SJCRH30 (cell line): ENCODE measurements around the gene GLS. TPM values are rescaled to one million over a fixed set of nuclear protein-coding genes. Genes with fewer than 3 reads are reported as not detected.
"Not testable (repeated sequence)": the region's sequence is repeated elsewhere in the genome, so short reads cannot be mapped to it uniquely, and the experiment has no call there.

Experiments
- DNase-seq, 2 experiments: peaks; one replicate each; pipeline ENCODE4 v3.0.0-alpha.2; 2015 to 2020
- H3K27ac ChIP-seq: fragments of 250-450 bp; sonication (Bioruptor Pico); 2 replicates; pipeline ENCODE4 v1.5.1; 2020; ENCODE audit warnings: mild to moderate bottlenecking, moderate library complexity
- H3K27me3 ChIP-seq: fragments of 250-450 bp; sonication (Bioruptor Pico); 2 replicates; pipeline ENCODE4 v1.5.1; 2020; ENCODE audit warnings: mild to moderate bottlenecking, moderate library complexity
- H3K36me3 ChIP-seq: fragments of 250-450 bp; sonication (Bioruptor Pico); 2 replicates; pipeline ENCODE4 v1.5.1; 2020; ENCODE audit warnings: mild to moderate bottlenecking, moderate library complexity
- H3K4me1 ChIP-seq: fragments of 250-450 bp; sonication (Bioruptor Pico); 2 replicates; pipeline ENCODE4 v1.5.1; 2020; ENCODE audit warnings: mild to moderate bottlenecking, moderate library complexity
- H3K4me3 ChIP-seq: fragments of 250-450 bp; sonication (Bioruptor Pico); 2 replicates; pipeline ENCODE4 v1.5.1; 2020; ENCODE audit warnings: mild to moderate bottlenecking, moderate library complexity
- H3K9me3 ChIP-seq: fragments of 250-450 bp; sonication (Bioruptor Pico); replicated peaks from 2 replicates; pipeline ENCODE4 v1.5.1; 2020; ENCODE audit warnings: mild to moderate bottlenecking, moderate library complexity
- total RNA-seq: library from RNA; depleted of rRNA; stranded (reverse); fragments of >200 nt; shearing (Covaris generic); gene quantifications from 2 replicates; pipeline ENCODE4 v1.2.3, GENCODE V29; 2014

Gene GLS
- total RNA-seq, 1 experiment from 2014 or later: 283 TPM

DNA sequence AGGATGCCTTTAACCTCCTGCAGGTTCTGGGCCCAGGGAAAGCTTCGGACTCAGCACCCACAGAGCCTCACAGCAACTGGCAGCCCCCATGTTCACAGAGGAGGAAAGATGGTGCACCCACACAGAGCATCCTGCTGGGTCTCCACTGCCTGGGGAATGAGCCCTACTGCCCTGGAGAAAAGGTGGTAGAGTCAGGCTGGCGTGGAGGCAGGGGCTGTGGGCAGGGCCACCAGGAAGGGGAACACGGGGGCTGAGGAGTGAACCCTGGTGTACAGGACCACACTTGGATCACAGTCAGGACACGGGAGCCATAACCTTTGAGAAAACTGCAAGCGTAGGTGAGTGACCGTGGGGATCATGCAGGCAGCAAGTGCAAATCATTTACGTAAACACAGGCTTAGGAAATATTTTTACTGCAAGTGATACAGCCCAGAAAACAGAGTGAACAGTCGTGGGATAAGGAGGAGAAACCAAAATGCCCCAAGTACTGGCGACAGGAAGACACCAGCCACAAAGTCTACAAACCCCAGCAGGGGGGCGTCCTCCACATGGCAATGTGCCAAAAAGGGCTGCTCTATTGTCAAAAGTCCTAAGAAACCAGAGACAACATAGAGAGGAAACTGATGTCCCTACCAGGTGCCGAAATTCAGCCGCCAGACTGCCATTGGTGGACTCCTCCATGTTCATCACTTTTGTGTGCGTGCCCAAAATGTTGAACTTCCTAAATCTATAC lies 105.8 kb downstream of the GLS start:
- no peak overlapping the region for H3K27ac ChIP-seq
- no peaks in the 10 kb centered on the region for H3K9me3 ChIP-seq
- H3K4me3 ChIP-seq: no peak overlapping the region
- peaks cover 29% of the 10 kb centered on the region for H3K4me1 ChIP-seq
- H3K27me3 ChIP-seq: no peaks in the 10 kb centered on the region
- H3K36me3 ChIP-seq: peaks cover 96% of the 10 kb centered on the region
- DNase-seq: peak; percentile 82 to 90

DNA sequence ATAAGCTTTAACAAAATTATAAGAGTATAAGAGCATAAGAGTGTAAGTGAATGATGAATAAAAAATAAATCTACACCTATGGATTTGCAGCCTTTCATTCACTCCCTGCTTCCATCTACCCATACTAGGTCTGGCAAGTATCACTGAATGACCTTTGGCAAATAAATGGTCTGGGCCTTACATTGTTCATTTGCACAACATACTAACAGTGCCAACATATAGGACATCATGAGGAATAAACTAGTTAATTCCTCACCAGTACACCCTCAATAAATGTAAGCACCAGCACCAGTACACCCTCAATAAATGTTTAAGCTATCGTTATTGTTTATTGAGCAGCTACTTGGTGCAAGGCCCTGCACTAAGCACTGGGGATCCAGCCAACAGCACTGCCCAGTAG lies 106.5 kb downstream of the GLS start:
- H3K9me3 ChIP-seq: no peaks in the 10 kb centered on the region
- H3K4me3 ChIP-seq: no peak overlapping the region
- no peak overlapping the region for H3K27ac ChIP-seq
- no peak for DNase-seq
- H3K27me3 ChIP-seq: no peaks in the 10 kb centered on the region
- H3K4me1 ChIP-seq: peaks cover 27% of the 10 kb centered on the region
- H3K36me3 ChIP-seq: peaks cover 95% of the 10 kb centered on the region

DNA sequence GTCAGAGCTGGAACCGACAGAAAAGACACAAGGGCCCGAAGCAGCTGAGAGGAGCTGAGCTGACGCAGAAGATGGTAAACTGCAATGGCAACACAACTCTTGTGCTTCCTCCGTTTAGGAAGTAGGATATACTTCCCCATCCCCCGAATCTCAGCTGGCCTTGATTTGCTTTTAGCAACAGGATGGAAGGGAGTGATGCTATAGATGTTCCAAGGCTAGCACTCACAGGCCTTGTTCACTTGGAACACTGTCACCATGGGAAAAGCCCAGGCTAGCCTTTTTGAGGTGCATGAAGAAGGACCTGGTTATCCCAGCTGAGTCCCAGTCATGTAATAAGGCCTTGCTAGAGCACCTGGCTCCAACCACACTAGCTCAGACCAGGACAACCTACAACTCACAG lies 107.3 kb downstream of the GLS start:
- DNase-seq: no peak
- Histone ChIP-seq H3K27me3 (no peaks in the 10 kb centered on the region), H3K27ac (no peak overlapping the region), H3K4me1 (peaks cover 27% of the 10 kb centered on the region), H3K4me3 (no peak overlapping the region), H3K36me3 (peaks cover 91% of the 10 kb centered on the region), H3K9me3 (no peaks in the 10 kb centered on the region)

DNA sequence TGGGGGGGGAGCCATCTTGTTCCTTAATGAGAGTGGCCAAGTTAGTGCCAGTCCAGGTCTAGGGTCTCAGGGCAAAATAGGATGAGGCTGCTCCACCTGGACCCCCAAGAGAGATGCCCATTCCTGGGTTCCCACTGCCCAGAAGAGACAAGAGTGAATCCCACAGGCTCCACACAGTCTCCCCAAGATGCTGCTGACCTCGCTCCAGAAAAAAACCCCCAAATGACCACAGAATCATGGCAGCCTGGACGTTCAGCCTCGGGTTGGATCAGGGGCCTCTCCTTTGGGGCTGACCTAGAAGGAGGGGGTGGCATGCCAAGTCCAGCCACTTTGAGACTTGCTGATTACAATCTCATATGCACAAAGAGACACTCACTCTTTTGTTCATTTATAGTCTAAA lies 108.3 kb downstream of the GLS start:
- DNase-seq: no peak
- no peaks in the 10 kb centered on the region for H3K27me3 ChIP-seq
- H3K9me3 ChIP-seq: no peaks in the 10 kb centered on the region
- peaks cover 91% of the 10 kb centered on the region for H3K36me3 ChIP-seq
- H3K27ac ChIP-seq: no peak overlapping the region
- no peak overlapping the region for H3K4me3 ChIP-seq
- peaks cover 29% of the 10 kb centered on the region for H3K4me1 ChIP-seq

DNA sequence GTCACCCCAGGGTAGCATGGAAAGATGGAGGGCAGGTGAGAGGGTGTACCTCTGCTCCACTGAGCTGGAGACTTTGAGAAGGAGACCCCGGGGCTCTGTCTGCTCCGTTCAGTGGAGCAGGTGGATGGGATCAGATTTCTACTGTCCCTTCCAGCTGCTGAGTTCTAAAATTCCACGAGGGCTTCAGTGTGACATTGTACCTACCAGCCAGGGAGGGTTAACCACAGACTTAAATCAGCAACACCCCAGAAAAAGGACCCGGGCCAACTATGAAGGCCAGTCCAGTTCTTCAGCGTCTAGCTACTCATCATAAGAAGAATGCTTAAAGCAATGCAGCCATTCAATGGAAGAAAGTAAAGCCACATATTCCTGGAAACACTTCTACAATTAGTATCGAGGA lies 109.5 kb downstream of the GLS start:
- Histone ChIP-seq H3K36me3 (peaks cover 88% of the 10 kb centered on the region), H3K27ac (no peak overlapping the region), H3K9me3 (no peaks in the 10 kb centered on the region; the same call in 1 of the 2 replicates), H3K27me3 (no peaks in the 10 kb centered on the region), H3K4me3 (no peak overlapping the region), H3K4me1 (peaks cover 29% of the 10 kb centered on the region)
- peak; percentile 87 to 97 for DNase-seq

DNA sequence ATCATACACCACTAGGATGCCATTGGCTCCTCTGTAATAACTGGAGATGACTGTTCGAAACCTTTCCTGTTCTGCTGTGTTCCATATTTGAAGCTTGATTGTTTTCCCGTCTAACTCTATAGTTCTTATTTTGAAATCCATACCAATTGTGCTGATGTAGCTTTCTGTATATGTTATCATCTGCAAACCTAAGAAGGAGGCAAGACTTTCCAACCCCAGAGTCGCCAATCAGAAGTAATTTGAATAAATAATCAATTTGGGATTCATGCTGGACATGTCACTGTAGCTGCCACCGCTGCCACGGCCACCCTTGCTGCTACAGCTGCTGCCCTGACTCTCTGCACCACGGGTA lies 112.6 kb downstream of the GLS start:
- H3K36me3 ChIP-seq: peaks cover 88% of the 10 kb centered on the region
- DNase-seq: no peak
- H3K4me1 ChIP-seq: peaks cover 21% of the 10 kb centered on the region
- no peaks in the 10 kb centered on the region for H3K27me3 ChIP-seq
- H3K27ac ChIP-seq: no peak overlapping the region
- H3K9me3 ChIP-seq: no peaks in the 10 kb centered on the region; the same call in 1 of the 2 replicates
- H3K4me3 ChIP-seq: no peak overlapping the region

DNA sequence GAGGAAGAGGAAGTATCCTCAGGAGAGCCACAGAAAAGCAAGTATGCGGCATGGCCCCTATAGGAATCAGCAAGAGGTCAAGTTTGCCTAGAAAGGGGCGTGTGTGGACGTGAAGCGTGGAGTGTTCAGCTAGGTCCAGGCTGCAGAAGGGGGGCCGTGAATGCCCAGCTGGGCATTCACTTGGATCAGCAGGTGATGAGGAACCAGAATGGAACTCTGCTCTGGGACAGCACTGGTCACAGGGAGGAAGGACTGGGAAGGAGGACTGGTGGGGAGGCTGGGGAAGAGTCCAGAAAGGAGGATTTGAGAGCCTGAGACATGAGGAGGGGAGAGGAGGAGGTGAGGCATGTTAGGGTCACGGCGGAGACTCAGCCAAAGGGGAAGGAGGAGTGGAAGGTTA lies 113.5 kb downstream of the GLS start:
- no peak overlapping the region for H3K4me3 ChIP-seq
- peaks cover 88% of the 10 kb centered on the region for H3K36me3 ChIP-seq
- DNase-seq: no peak
- no peaks in the 10 kb centered on the region for H3K27me3 ChIP-seq
- H3K4me1 ChIP-seq: peaks cover 21% of the 10 kb centered on the region
- H3K9me3 ChIP-seq: no peaks in the 10 kb centered on the region; the same call in 1 of the 2 replicates
- no peak overlapping the region for H3K27ac ChIP-seq

DNA sequence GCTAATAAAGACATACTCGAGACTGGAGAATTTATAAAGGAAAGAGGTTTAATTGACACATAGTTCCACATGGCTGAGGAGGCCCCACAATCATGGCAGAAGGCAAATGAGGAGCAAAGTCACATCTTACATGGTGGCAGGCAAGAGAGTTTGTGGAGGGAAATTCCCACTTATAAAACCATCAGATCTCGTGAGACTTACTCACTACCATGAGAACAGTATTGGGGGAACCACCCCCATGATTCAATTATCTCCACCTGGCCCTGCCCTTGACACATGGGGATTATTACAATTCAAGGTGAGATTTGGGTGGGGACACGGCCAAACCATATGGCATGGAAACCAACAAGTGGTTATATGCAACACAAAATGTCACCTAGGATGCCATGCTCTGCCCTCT lies 114.7 kb downstream of the GLS start:
- DNase-seq, H3K27me3 ChIP-seq, H3K4me3 ChIP-seq, H3K9me3 ChIP-seq, H3K27ac ChIP-seq: not testable (repeated sequence)
- H3K4me1 ChIP-seq: peaks cover 13% of the 10 kb centered on the region
- peaks cover 90% of the 10 kb centered on the region for H3K36me3 ChIP-seq

DNA sequence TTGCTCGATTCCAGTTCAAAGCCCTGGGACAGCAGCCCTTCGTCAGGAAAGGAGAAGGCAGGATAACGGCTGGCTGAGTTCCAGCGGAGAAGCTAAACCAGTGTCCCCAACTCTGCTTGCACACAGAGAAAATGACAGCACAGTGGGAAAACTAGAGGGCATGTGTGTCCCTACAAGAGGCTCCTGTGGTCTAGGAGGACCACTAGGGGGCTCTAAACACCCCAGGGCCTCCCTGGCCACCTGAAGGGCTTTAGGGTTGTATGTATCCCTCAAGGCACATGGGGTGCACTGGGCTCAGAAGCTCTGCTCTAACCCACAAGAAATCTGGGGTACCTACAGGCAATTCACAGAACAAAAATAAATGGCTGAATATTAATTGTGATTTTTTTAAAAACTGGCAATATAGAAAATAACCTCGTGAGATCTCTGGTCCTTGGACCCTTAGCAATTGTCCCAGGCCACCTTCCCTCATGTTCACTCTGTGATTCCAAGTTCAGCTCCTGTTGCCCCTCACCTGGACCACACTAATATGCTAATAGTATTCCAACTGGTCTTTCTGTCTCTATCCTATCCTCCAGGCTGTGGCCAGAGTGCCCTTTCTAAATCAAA lies 115.8 kb downstream of the GLS start:
- Histone ChIP-seq H3K27me3 (no peaks in the 10 kb centered on the region), H3K27ac (no peak overlapping the region), H3K4me3 (no peak overlapping the region), H3K9me3 (no peaks in the 10 kb centered on the region; the same call in 1 of the 2 replicates), H3K36me3 (peaks cover 91% of the 10 kb centered on the region), H3K4me1 (peaks cover 3% of the 10 kb centered on the region; the same call in 1 of the 2 replicates)
- peak; percentile 66 to 83 for DNase-seq

DNA sequence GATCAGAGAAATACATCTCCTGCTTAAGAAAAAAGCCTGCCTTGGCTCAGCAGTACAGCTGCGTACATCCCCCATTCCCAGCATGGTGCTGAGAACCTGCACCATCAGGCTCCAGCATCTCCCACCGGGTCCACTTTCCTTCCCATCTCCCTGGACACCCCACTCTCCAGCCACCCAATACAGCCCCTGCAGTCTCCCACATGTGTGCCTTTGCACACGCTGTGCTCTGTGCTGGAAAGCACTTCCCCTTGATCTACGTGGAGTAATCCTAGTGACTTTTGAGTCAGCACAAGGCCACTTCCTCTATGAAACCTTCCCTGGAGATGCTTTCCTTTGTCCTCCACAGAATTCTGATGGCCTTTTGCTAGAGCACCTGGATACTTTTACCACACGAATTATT lies 116.3 kb downstream of the GLS start:
- peaks cover 3% of the 10 kb centered on the region; the same call in 1 of the 2 replicates for H3K4me1 ChIP-seq
- no peak for DNase-seq
- H3K27ac ChIP-seq: no peak overlapping the region
- H3K4me3 ChIP-seq: no peak overlapping the region
- no peaks in the 10 kb centered on the region; the same call in 1 of the 2 replicates for H3K9me3 ChIP-seq
- H3K36me3 ChIP-seq: peaks cover 92% of the 10 kb centered on the region
- no peaks in the 10 kb centered on the region for H3K27me3 ChIP-seq

DNA sequence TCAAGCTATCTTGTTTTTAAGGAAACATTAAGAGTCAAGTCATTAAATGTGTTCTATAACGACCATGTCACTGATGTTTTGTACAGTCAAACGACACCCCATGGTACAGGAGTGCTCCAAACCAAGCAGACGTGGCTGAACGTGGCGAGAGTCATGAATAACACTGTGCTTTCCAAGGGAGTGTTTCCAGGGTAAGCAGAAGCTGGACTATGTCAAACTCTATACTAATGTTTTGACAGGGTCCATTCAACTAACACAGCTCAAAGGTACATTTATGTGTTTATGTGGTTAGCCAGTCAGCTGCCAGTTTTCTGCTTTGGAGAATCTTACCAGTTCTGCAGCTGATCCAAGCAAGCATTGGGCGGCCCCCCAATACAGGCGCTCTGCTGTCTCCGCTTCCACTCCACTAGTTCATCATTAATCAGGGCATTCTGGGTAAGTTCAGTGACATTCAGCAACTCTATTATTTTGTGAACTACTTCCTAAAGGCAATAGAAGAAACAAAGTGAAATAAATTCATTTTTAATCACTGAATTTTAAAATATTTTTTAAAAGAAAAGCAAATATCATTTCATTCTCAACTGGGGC lies 117.0 kb downstream of the GLS start:
- H3K9me3 ChIP-seq: no peaks in the 10 kb centered on the region; the same call in 1 of the 2 replicates
- H3K4me1 ChIP-seq: peaks cover 3% of the 10 kb centered on the region; the same call in 1 of the 2 replicates
- DNase-seq: no peak
- H3K27me3 ChIP-seq: no peaks in the 10 kb centered on the region
- H3K36me3 ChIP-seq: peaks cover 96% of the 10 kb centered on the region
- no peak overlapping the region for H3K27ac ChIP-seq
- H3K4me3 ChIP-seq: no peak overlapping the region

DNA sequence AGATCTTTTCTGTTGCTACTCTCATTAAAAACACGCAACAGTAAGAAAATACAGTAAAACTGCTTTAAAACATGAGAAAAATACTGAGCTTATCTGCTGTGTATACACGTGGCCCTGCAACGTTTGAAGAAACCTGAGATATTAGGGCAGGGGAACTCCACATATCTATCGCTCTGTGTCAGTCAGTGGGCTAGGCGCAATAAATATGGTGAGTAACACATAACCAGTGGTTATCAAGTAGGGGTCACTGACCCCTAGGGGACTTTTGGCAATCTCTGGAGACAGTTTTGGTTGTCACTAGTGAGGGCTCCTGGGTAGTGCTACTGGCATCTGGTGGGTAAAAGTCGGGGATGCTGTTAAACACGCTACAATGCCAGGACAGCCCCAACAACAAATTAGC lies 118.4 kb downstream of the GLS start:
- no peak for DNase-seq
- Histone ChIP-seq H3K27me3 (no peaks in the 10 kb centered on the region), H3K4me1 (no peaks in the 10 kb centered on the region), H3K4me3 (no peak overlapping the region), H3K9me3 (no peaks in the 10 kb centered on the region; the same call in 1 of the 2 replicates), H3K36me3 (peaks cover 96% of the 10 kb centered on the region), H3K27ac (no peak overlapping the region)

DNA sequence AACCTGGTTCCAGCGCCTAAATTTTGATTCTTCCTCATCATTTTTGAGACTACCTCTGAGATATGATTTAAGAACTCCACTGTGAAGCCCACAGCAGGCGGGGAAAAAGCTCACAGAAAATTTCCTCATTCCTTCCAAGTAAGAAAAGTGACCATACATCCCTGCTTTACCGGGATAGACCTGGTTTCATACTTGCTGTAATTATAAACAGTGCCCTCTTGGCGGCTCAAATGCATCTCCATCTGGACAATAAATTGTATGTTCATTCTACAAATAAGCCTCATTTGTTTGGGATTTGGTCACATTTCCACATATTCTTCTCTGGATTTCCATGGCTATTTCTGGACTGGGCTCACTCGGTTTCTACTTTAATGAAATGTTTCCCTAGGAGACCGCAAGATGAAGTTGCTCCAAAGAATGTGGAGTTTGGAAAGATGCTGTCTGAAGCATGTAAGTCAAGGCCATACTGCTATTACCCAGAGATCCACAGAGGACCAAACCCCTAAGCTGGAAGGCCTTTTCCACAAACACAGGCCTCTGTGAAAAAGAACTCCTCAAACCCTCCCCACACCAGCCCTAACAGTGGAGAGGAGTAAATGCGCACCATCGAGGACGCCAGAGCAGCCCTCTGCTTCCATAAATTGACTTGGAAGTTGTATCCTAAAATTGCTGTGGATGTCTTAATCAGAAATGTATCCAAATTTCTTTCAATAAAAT lies 119.5 kb downstream of the GLS start:
- DNase-seq: no peak
- Histone ChIP-seq H3K36me3 (peaks cover 98% of the 10 kb centered on the region), H3K9me3 (no peaks in the 10 kb centered on the region; the same call in 1 of the 2 replicates), H3K4me3 (no peak overlapping the region), H3K27me3 (no peaks in the 10 kb centered on the region), H3K4me1 (no peaks in the 10 kb centered on the region), H3K27ac (no peak overlapping the region)

DNA sequence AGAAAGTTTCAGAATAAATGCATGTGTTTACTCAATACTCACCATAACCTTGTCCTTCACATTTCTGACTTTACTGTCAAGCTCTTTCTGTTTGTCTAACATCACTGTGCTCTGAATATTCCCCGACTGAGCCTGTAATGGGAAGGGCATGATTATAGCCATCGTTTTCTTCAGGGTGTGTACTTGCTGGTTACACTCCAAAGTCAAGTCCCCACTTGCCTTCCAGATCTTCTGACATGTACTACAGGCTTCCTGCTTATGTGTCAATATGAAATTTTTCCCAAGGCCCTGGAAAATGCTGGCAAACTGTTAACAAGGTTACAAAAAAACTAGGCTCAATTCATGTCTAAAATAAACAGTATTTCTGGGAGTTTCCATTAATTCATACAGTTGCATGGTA lies 120.4 kb downstream of the GLS start:
- no peaks in the 10 kb centered on the region for H3K4me1 ChIP-seq
- no peaks in the 10 kb centered on the region; the same call in 1 of the 2 replicates for H3K9me3 ChIP-seq

DNA sequence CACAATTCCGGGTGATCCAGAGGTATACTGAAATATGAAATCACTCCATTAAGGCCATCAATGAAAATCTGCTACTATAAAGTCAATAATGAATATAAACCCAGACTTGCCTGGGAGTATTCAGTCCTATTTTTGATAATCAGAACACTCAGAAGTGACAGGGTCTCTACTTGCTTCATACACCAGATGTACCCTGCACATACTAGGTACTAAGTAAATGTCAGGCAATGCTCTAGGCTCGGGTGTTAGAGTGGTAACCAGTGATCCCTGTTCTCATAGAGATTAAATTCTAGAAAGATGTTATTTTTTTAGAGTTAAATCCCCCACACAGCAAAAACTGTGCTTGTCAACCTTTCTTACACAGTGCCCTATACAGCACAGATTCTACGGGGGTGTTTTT lies 121.0 kb downstream of the GLS start:
- Histone ChIP-seq H3K4me1 (no peaks in the 10 kb centered on the region), H3K4me3 (no peak overlapping the region), H3K9me3 (no peaks in the 10 kb centered on the region; the same call in 1 of the 2 replicates), H3K36me3 (peaks cover 98% of the 10 kb centered on the region), H3K27ac (no peak overlapping the region), H3K27me3 (no peaks in the 10 kb centered on the region)
- DNase-seq: no peak

More for the DNA sequence above, 120.4 kb downstream of the GLS start:
- H3K4me3 ChIP-seq: no peak overlapping the region
- no peaks in the 10 kb centered on the region for H3K27me3 ChIP-seq
- H3K36me3 ChIP-seq: peaks cover 98% of the 10 kb centered on the region
- DNase-seq: no peak
- H3K27ac ChIP-seq: no peak overlapping the region
